Thoracic aorta (tissue), 2 donors: Measurements from ENCODE around the gene OR4A15. TPM values are rescaled to one million over a fixed set of nuclear protein-coding genes. Genes with fewer than 3 reads are reported as not detected.

Source experiments
- ATAC-seq: fragments of 150-250 bp; one replicate; pipeline ENCODE4 v1.8.0; 2017; ENCODE audit warnings: low read depth; ENCODE audit not compliant: insufficient number of reproducible peaks, low FRiP score
- DNase-seq: peaks from one replicate; pipeline ENCODE4 v3.0.0-alpha.2; 2020; ENCODE audit warnings: low spot score
- H3K27ac ChIP-seq, 2 donors: fragments of 200-600 bp; sonication (generic); 1 replicate in 1 of 2; 2 replicates in 1 of 2; pipeline ENCODE4 v1.5.1; 2016; ENCODE audit warnings: mild to moderate bottlenecking in 2 of 2, moderate library complexity in 2 of 2
- H3K27me3 ChIP-seq: fragments of 200-600 bp; sonication (generic); replicated peaks from 2 replicates; pipeline ENCODE4 v1.6.0; 2016; ENCODE audit warnings: mild to moderate bottlenecking; ENCODE audit not compliant: insufficient read depth
- H3K36me3 ChIP-seq: fragments of 200-600 bp; sonication (generic); one replicate; pipeline ENCODE4 v1.5.1; 2016
- H3K4me1 ChIP-seq, 2 donors: fragments of 200-600 bp; sonication (generic); 1 replicate in 1 of 2; 2 replicates in 1 of 2; pipeline versions ENCODE4 v1.5.1 to v1.6.0; 2016; ENCODE audit warnings: low read depth in 2 of 2, mild to moderate bottlenecking in 1 of 2; ENCODE audit not compliant: control insufficient read depth in 1 of 2
- H3K4me3 ChIP-seq: fragments of 200-600 bp; sonication (generic); 2 replicates; pipeline ENCODE4 v1.5.1; 2016; ENCODE audit warnings: mild to moderate bottlenecking
- H3K9me3 ChIP-seq: fragments of 200-600 bp; sonication (generic); 2 replicates; pipeline ENCODE4 v1.5.1; 2016
- CTCF ChIP-seq: fragments of 200-600 bp; sonication (generic); IDR thresholded peaks from one replicate; pipeline ENCODE4 v1.5.1; 2019; ENCODE audit warnings: antibody characterized with exemption
- total RNA-seq, 2 donors: library from RNA; depleted of rRNA; stranded (reverse); fragments of >200 nt; gene quantifications; one replicate each; pipeline versions ENCODE4 v1.1.0 to v1.2.3, GENCODE V29; 2016

Gene OR4A15
- total RNA-seq, 2 donors from 2014 or later, result not detected

- Histone ChIP-seq H3K36me3 (no peaks in the 10 kb centered on the region), H3K4me1 (no peaks in the 10 kb centered on the region), H3K27ac (no peak overlapping the region), H3K27me3 (no peaks in the 10 kb centered on the region), H3K4me3 (no peak overlapping the region), H3K9me3 (no peaks in the 10 kb centered on the region)
- TF ChIP-seq CTCF, result no peak
- no peak for DNase-seq
- ATAC-seq, result no peak
Observed at GRCh38 chr11:55357560-55358184, 10.1 kb upstream of the OR4A15 start.

DNA sequence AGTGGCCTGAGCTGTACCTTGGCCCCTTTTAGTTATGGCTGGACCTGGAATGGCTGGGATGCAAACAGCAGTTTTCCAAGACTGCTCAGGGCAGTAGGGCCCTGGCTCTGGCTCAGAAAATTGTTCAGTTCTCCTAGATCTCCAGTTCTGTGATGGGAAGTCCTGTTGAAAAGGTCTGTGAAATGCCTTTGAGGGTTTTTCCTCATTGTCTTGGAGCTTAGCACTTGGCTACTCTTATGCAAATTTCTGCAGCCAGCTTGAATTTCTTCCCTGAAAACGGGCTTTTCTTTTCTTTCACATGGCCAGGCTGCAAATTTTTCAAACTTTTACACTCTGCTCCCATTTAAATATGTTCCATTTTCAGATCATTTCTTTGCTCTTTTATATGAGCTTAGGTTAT is 33.2 kb downstream of the OR4A15 start:
- peaks cover 3% of the 10 kb centered on the region for H3K9me3 ChIP-seq
- no peak for TF ChIP-seq CTCF
- H3K4me3 ChIP-seq, result no peak overlapping the region
- H3K27me3 ChIP-seq, result no peaks in the 10 kb centered on the region
- H3K4me1 ChIP-seq, result no peaks in the 10 kb centered on the region
- no peaks in the 10 kb centered on the region for H3K36me3 ChIP-seq
- DNase-seq, result no peak
- no peak overlapping the region for H3K27ac ChIP-seq
- ATAC-seq, result no peak

Other genes with a start within 250 kb of the OR4A15 start
- not detected for gene TRIM48, start 105.8 kb upstream of the OR4A15 start, total RNA-seq
- not detected for gene OR4A16, start 24.8 kb upstream of the OR4A15 start, total RNA-seq
- not detected for gene OR4C15, start 186.5 kb downstream of the OR4A15 start, total RNA-seq
- not detected for gene OR4C16, start 204.2 kb downstream of the OR4A15 start, total RNA-seq
- gene OR4C11, start 239.7 kb downstream of the OR4A15 start, total RNA-seq, result not detected